ENCODE results near the gene PLCL1. TPM values are rescaled to one million over a fixed set of nuclear protein-coding genes. Genes with fewer than 3 reads are reported as not detected.

PLCL1 gene
- total and polyA plus RNA-seq, 10 of the 15 experiments (the other 5 are each of a cell fraction or from before 2014, with no cell fraction given): 0.03 to 1.5 (median 0.22) TPM

- Histone ChIP-seq H3K4me1 (ENCODE audit: control insufficient read depth, insufficient read depth, low read length) (no peaks in the 10 kb centered on the region), H3K27ac (ENCODE audit: control insufficient read depth, insufficient read depth) (no peak overlapping the region), H3K79me2 (ENCODE audit: control insufficient read depth, insufficient read depth, low read length) (no peaks in the 10 kb centered on the region), H4K20me1 (ENCODE audit: control insufficient read depth, insufficient read depth) (no peaks in the 10 kb centered on the region), H3K27me3 (replicated peaks in 1 of 2; ENCODE audit: control insufficient read depth in 2 of 2, insufficient read depth in 2 of 2, low read length in 1 of 2) (no peaks in the 10 kb centered on the region), H3K36me3 (ENCODE audit: control insufficient read depth in 2 of 2, insufficient read depth in 2 of 2, low read length in 1 of 2) (no peaks in the 10 kb centered on the region), H3K4me2 (ENCODE audit: control insufficient read depth, insufficient read depth) (no peak overlapping the region), H2AFZ (ENCODE audit: control insufficient read depth, low read depth, low read length) (no peak overlapping the region), H3K9me3 (replicated peaks; ENCODE audit: control insufficient read depth, insufficient read depth, low read length) (no peaks in the 10 kb centered on the region), H3K4me3 (no peak overlapping the region), H3K9ac (ENCODE audit: control insufficient read depth, insufficient read depth, low read length) (no peak overlapping the region)
- in situ Hi-C loops (cut with MboI): no loop called here
- ChIA-PET CTCF (no interaction called here), RAD21 (ENCODE audit: unreplicated experiment) (no interaction called here), POLR2A (no interaction called here), SMC1A (ENCODE audit: uncharacterized antibody, unreplicated experiment) (interaction anchor here (1.1 to 1.6 kb wide), 4 partner anchors 9 to 174 kb away, joined by 3 to 5 read pairs (median 4); no protein-coding TSS in a partner anchor)
- BruUV-seq (replicated peaks): no TSS peak
- WGBS (ENCODE audit: insufficient coverage, insufficient replicate concordance, low lambda C conversion rate, missing lambda C conversion rate): 48% methylated on average over 5 of the region's 5 CpGs
- ATAC-seq (no peak), DNase-seq (ENCODE audit: low read depth, low spot score) (no peak), FAIRE-seq (no peak)
- intact Hi-C loops (cut with micrococcal nuclease; ENCODE audit: unreplicated experiment): no loop called here
- TF ChIP-seq POLR2A (IDR thresholded peaks at IDR 0.05; ENCODE audit: low read depth, low read length): no peak
- TF ChIP-seq BCL11A (IDR thresholded peaks at IDR 0.05; ENCODE audit: low read depth, low read length): no peak
- no peak for TF ChIP-seq ATF2 (IDR thresholded peaks at IDR 0.05; ENCODE audit: low read length)
- no peak for TF ChIP-seq MXI1 (IDR thresholded peaks at IDR 0.05; ENCODE audit: low read depth, low read length)
- TF ChIP-seq NKRF (conservative IDR thresholded peaks at IDR 0.05): no peak
- no peak for TF ChIP-seq GATAD2B (conservative IDR thresholded peaks at IDR 0.05; ENCODE audit: low read depth)
- no peak for TF ChIP-seq NR2F1 (conservative IDR thresholded peaks at IDR 0.05)
- TF ChIP-seq ATF7 (IDR thresholded peaks at IDR 0.05; ENCODE audit: low read depth): no peak
- no peak for TF ChIP-seq BCL3 (IDR thresholded peaks at IDR 0.05; ENCODE audit: borderline replicate concordance, insufficient read depth, low read depth, low read length, poor library complexity, severe bottlenecking)
- no peak for TF ChIP-seq BCLAF1 (IDR thresholded peaks at IDR 0.05)
- TF ChIP-seq MTA3 (IDR thresholded peaks at IDR 0.05; ENCODE audit: borderline replicate concordance, low read length): no peak
- TF ChIP-seq ELK1 (IDR thresholded peaks at IDR 0.05; ENCODE audit: low read depth, low read length): no peak
- no peak for TF ChIP-seq CHD2 (IDR thresholded peaks at IDR 0.05; ENCODE audit: borderline replicate concordance, low read depth, low read length)
- TF ChIP-seq KLF5 (IDR thresholded peaks at IDR 0.05; ENCODE audit: partially characterized antibody): no peak
- no peak for TF ChIP-seq HDAC2 (IDR thresholded peaks at IDR 0.05)
- no peak for TF ChIP-seq RELA (IDR thresholded peaks at IDR 0.05; ENCODE audit: borderline replicate concordance, partially characterized antibody)
- TF ChIP-seq RFX5 (IDR thresholded peaks at IDR 0.05; ENCODE audit: low read depth, low read length): no peak
- no peak for TF ChIP-seq HCFC1 (IDR thresholded peaks at IDR 0.05; ENCODE audit: low read length)
Observed at GRCh38 chr2:197924483-197924882, 120.1 kb downstream of the PLCL1 start.
